ENCODE measurements around the gene CTTNBP2NL.
A peak's percentile ranks its signal among the peaks of the same experiment; 100 is the strongest.
"Not testable (repeated sequence)": the region's sequence is repeated elsewhere in the genome, so short reads cannot be mapped to it uniquely, and the experiment has no call there.

CTTNBP2NL gene

GRCh38 chr1:112457955-112458354, 61.9 kb downstream of the CTTNBP2NL start:
- Histone ChIP-seq H3K27ac (no peak overlapping the region), H3K27me3 (no peaks in the 10 kb centered on the region), H3K36me3 (peaks cover 50% of the 10 kb centered on the region), H3K9ac (no peak overlapping the region), H3K4me1 (no peaks in the 10 kb centered on the region), H3K4me3 (no peak overlapping the region), H3K4me2 (no peak overlapping the region), H4K20me1 (no peaks in the 10 kb centered on the region), H3K9me3 (no peaks in the 10 kb centered on the region)
- no peak for TF ChIP-seq Cebpa-rat (IDR thresholded peaks at IDR 0.05)

GRCh38 chr1:112458756-112459155, 62.7 kb downstream of the CTTNBP2NL start:
- no peaks in the 10 kb centered on the region for H3K9me3 ChIP-seq
- TF ChIP-seq Cebpa-rat (IDR thresholded peaks at IDR 0.05) = no peak
- no peaks in the 10 kb centered on the region for H4K20me1 ChIP-seq
- H3K27me3 ChIP-seq = no peaks in the 10 kb centered on the region
- H3K4me2 ChIP-seq = no peak overlapping the region
- no peak overlapping the region for H3K4me3 ChIP-seq
- no peak overlapping the region for H3K9ac ChIP-seq
- peaks cover 44% of the 10 kb centered on the region for H3K36me3 ChIP-seq
- no peaks in the 10 kb centered on the region for H3K4me1 ChIP-seq
- no peak overlapping the region for H3K27ac ChIP-seq

GRCh38 chr1:112460615-112461014, 64.6 kb downstream of the CTTNBP2NL start:
- Histone ChIP-seq H3K9ac (no peak overlapping the region), H3K9me3 (no peaks in the 10 kb centered on the region), H3K4me2 (no peak overlapping the region), H3K4me3 (no peak overlapping the region), H3K36me3 (peaks cover 27% of the 10 kb centered on the region), H3K27me3 (no peaks in the 10 kb centered on the region), H3K4me1 (no peaks in the 10 kb centered on the region), H4K20me1 (no peaks in the 10 kb centered on the region), H3K27ac (no peak overlapping the region)
- no peak for TF ChIP-seq Cebpa-rat (IDR thresholded peaks at IDR 0.05)

- Histone ChIP-seq H3K4me1 (peaks cover 5% of the 10 kb centered on the region; the same call in 1 of the 2 replicates), H3K27me3 (no peaks in the 10 kb centered on the region), H3K27ac (no peak overlapping the region), H3K4me3 (no peak overlapping the region), H3K9me3 (no peaks in the 10 kb centered on the region), H3K36me3 (peaks cover 19% of the 10 kb centered on the region), H3K9ac (no peak overlapping the region), H3K4me2 (no peak overlapping the region), H4K20me1 (no peaks in the 10 kb centered on the region)
- TF ChIP-seq Cebpa-rat (IDR thresholded peaks at IDR 0.05) = no peak
Observed at GRCh38 chr1:112461200-112461871, 65.3 kb downstream of the CTTNBP2NL start.

- Histone ChIP-seq H4K20me1 (no peaks in the 10 kb centered on the region), H3K4me1 (peaks cover 11% of the 10 kb centered on the region; the same call in 1 of the 2 replicates), H3K36me3 (peaks cover 6% of the 10 kb centered on the region; the same call in 1 of the 2 replicates), H3K9ac (no peak overlapping the region), H3K9me3 (no peaks in the 10 kb centered on the region), H3K27me3 (no peaks in the 10 kb centered on the region), H3K27ac (no peak overlapping the region), H3K4me3 (no peak overlapping the region), H3K4me2 (no peak overlapping the region)
- TF ChIP-seq Cebpa-rat (IDR thresholded peaks at IDR 0.05) = no peak
Observed at GRCh38 chr1:112462953-112463279, 66.9 kb downstream of the CTTNBP2NL start.

GRCh38 chr1:112464501-112464900, 68.5 kb downstream of the CTTNBP2NL start:
- H3K9ac ChIP-seq = no peak overlapping the region
- H4K20me1 ChIP-seq = no peaks in the 10 kb centered on the region
- H3K9me3 ChIP-seq = no peaks in the 10 kb centered on the region
- peaks cover 11% of the 10 kb centered on the region; the same call in 1 of the 2 replicates for H3K4me1 ChIP-seq
- H3K4me2 ChIP-seq = no peak overlapping the region
- no peak overlapping the region for H3K27ac ChIP-seq
- no peaks in the 10 kb centered on the region for H3K27me3 ChIP-seq
- no peaks in the 10 kb centered on the region for H3K36me3 ChIP-seq
- TF ChIP-seq Cebpa-rat (IDR thresholded peaks at IDR 0.05) = no peak
- no peak overlapping the region for H3K4me3 ChIP-seq

GRCh38 chr1:112465122-112465521, 69.1 kb downstream of the CTTNBP2NL start:
- H3K36me3 ChIP-seq = no peaks in the 10 kb centered on the region
- H3K4me2 ChIP-seq = no peak overlapping the region
- H3K9me3 ChIP-seq = no peaks in the 10 kb centered on the region
- no peak overlapping the region for H3K27ac ChIP-seq
- no peaks in the 10 kb centered on the region for H4K20me1 ChIP-seq
- H3K4me1 ChIP-seq = peaks cover 11% of the 10 kb centered on the region; the same call in 1 of the 2 replicates
- H3K9ac ChIP-seq = no peak overlapping the region
- TF ChIP-seq Cebpa-rat (IDR thresholded peaks at IDR 0.05) = no peak
- no peak overlapping the region for H3K4me3 ChIP-seq
- no peaks in the 10 kb centered on the region for H3K27me3 ChIP-seq

- Histone ChIP-seq H3K9me3 (no peaks in the 10 kb centered on the region), H3K4me1 (peaks cover 11% of the 10 kb centered on the region; the same call in 1 of the 2 replicates), H3K27ac (peak overlapping the region; percentile 41; the same call in 1 of the 2 replicates), H3K4me2 (peak overlapping the region; percentile 76), H3K36me3 (no peaks in the 10 kb centered on the region), H4K20me1 (no peaks in the 10 kb centered on the region), H3K4me3 (peak overlapping the region; percentile 61), H3K9ac (peak overlapping the region; percentile 63), H3K27me3 (no peaks in the 10 kb centered on the region)
- no peak for TF ChIP-seq Cebpa-rat (IDR thresholded peaks at IDR 0.05)
Observed at GRCh38 chr1:112466078-112466660, 70.2 kb downstream of the CTTNBP2NL start.

GRCh38 chr1:112470324-112470723, 74.3 kb downstream of the CTTNBP2NL start:
- not testable (repeated sequence) for H3K4me3 ChIP-seq, H4K20me1 ChIP-seq, H3K4me2 ChIP-seq, H3K36me3 ChIP-seq, H3K9ac ChIP-seq, H3K27me3 ChIP-seq, H3K27ac ChIP-seq, H3K9me3 ChIP-seq
- peaks cover 11% of the 10 kb centered on the region; the same call in 1 of the 2 replicates for H3K4me1 ChIP-seq

- no peak overlapping the region for H3K4me3 ChIP-seq
- H4K20me1 ChIP-seq = no peaks in the 10 kb centered on the region
- peaks cover 8% of the 10 kb centered on the region; the same call in 1 of the 2 replicates for H3K4me1 ChIP-seq
- H3K27ac ChIP-seq = no peak overlapping the region
- H3K36me3 ChIP-seq = no peaks in the 10 kb centered on the region
- H3K9me3 ChIP-seq = no peaks in the 10 kb centered on the region
- H3K9ac ChIP-seq = no peak overlapping the region
- H3K27me3 ChIP-seq = no peaks in the 10 kb centered on the region
- TF ChIP-seq Cebpa-rat (IDR thresholded peaks at IDR 0.05) = no peak
- no peak overlapping the region for H3K4me2 ChIP-seq
Observed at GRCh38 chr1:112470966-112471365, 75.0 kb downstream of the CTTNBP2NL start.

Measured in BLaER1 (cell line).